COLO829 (cell line): ENCODE results near the gene COL8A2.

Experiments used
- DNase-seq: peaks from one replicate; pipeline ENCODE4 v3.0.0; 2012; ENCODE audit warnings: low spot score

The COL8A2 gene

GRCh38 chr1:36109041-36109679 lies 15.9 kb downstream of the COL8A2 start:
- DNase-seq = no peak

GRCh38 chr1:36108314-36108713 lies 16.7 kb downstream of the COL8A2 start:
- DNase-seq = no peak

- DNase-seq = no peak
Observed at GRCh38 chr1:36107394-36107793, 17.6 kb downstream of the COL8A2 start.

- DNase-seq = no peak
Observed at GRCh38 chr1:36106269-36106668, 18.8 kb downstream of the COL8A2 start.

- no peak for DNase-seq
Observed at GRCh38 chr1:36101546-36101945, 23.5 kb downstream of the COL8A2 start.

- no peak for DNase-seq
Observed at GRCh38 chr1:36100376-36100775, 24.6 kb downstream of the COL8A2 start.

- peak; percentile 63 for DNase-seq
Observed at GRCh38 chr1:36099681-36100341, 25.2 kb downstream of the COL8A2 start.

GRCh38 chr1:36098650-36099365 lies 26.2 kb downstream of the COL8A2 start:
- no peak for DNase-seq

GRCh38 chr1:36097693-36098585 lies 27.1 kb downstream of the COL8A2 start:
- no peak for DNase-seq

- DNase-seq = no peak
Observed at GRCh38 chr1:36096500-36097432, 28.3 kb downstream of the COL8A2 start.

GRCh38 chr1:36095760-36096405 lies 29.1 kb downstream of the COL8A2 start:
- no peak for DNase-seq

- DNase-seq = no peak
Observed at GRCh38 chr1:36094621-36095061, 30.4 kb downstream of the COL8A2 start.

GRCh38 chr1:36093929-36094328 lies 31.1 kb downstream of the COL8A2 start:
- no peak for DNase-seq

- DNase-seq = no peak
Observed at GRCh38 chr1:36093226-36093625, 31.8 kb downstream of the COL8A2 start.

GRCh38 chr1:36092798-36093185 lies 32.2 kb downstream of the COL8A2 start:
- DNase-seq = no peak

GRCh38 chr1:36092166-36092797 lies 32.7 kb downstream of the COL8A2 start:
- DNase-seq = no peak

- DNase-seq = no peak
Observed at GRCh38 chr1:36091698-36092097, 33.3 kb downstream of the COL8A2 start.

GRCh38 chr1:36091141-36091540 lies 33.9 kb downstream of the COL8A2 start:
- DNase-seq = no peak

- DNase-seq = no peak
Observed at GRCh38 chr1:36089393-36090121, 35.5 kb downstream of the COL8A2 start.
